ENCODE data around the gene TRIM69.

GRCh38 chr15:44794072-44794471 is 57.7 kb downstream of the TRIM69 start:
- no peak for TF ChIP-seq CTCF (IDR thresholded peaks at IDR 0.05; ENCODE audit: low read length)
- no peak for TF ChIP-seq EZH2 (IDR thresholded peaks at IDR 0.05; ENCODE audit: borderline replicate concordance, low read length)

All from OCI-LY1 (cell line).